Measurements from ENCODE around the gene TOM1L2.

The TOM1L2 gene

DNA sequence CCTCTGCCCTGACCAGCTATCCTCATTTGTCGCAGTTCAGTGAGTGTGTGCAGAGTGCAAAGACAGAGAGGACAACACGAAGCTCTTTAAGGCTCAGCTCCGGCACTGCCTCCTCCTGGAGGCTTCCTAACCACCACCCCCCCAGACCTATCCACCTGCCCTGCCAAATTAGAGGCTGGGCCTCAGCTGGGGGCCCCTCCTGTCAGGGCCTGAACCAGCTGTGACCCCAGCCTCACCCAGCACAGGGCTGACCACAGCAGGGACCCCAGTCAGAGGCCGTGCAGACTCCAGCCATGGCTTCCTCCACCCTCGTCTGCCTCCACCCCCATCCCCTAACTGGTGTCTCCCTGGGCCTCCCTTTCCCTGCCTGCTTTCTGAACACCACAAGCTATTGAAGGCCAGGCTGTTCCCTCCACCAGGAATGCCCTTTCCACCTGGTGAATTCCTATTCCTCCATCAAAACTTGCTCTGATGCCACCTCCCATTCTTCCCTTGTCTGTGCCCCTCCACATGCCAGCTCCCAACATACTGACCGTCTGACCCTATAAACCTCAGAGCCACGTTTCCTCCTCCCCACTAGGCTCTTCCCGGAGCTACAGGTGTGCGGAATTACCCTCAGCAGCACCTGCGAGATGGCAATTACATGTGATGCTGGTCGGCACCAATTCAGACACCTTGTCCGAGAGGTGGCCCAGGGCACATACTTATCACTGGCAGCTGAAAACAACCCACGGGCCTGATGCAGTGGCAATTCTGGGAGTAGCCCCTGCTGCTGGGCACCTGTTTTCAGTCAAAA lies 144.2 kb downstream of the TOM1L2 start:
- no peak for DNase-seq

DNA sequence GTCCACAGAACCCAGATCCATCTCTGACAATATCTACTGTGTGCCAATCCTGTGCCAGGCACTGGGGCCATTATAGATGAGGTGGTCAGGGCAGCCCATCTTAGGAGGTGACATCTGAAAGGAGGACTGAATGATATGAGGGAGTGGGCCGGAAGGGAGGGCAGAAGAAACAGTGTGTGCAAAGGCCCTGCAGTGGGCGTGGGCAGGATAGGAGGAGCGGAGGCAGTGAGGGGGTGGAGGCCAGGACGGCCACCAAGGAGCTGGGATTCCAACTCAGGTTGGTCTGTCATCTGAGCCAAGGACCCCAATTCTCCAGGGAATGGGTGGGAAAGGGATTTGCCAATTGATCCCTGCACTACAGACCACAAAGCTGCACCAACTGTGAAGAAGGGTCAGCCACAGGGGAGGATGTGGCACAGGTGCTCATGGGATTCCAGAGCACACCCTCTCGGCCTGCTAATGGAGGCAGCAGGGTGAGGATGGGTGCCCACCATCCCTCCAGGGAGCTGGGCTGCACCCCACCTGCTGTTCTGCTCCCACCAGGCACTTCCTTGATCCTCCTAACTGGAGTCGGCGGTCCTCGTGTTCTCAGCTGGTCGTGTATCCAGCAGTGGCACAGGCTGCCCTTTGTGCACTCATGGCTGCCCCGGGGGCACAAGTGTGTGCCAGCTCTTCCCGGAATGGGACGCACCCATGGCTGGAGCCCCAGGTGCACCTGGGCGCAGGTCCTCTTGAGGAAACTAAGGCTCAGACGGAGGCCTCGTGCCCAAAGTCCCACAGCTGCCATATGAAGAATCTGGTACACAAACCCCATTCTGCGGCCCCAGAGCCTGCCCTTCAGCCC lies 145.0 kb downstream of the TOM1L2 start:
- no peak for DNase-seq

DNA sequence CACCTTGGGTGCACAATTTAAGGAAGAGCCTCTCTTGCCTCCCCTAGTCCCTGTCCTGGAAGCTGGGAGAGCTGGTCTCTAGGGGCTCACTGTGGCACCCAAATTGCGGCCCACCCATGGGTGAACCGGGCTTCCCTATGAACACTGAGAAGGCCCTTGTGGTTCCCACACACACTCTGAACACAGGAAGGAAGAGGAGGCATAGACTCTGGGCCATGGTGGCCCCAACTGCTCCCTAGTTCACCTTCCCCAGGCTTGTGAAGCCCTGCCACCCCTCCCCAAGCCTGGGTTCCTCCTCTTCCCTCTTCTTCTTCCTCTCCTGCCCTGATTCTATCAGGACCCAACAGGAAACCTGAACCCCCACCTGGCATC lies 145.9 kb downstream of the TOM1L2 start:
- no peak for DNase-seq

DNA sequence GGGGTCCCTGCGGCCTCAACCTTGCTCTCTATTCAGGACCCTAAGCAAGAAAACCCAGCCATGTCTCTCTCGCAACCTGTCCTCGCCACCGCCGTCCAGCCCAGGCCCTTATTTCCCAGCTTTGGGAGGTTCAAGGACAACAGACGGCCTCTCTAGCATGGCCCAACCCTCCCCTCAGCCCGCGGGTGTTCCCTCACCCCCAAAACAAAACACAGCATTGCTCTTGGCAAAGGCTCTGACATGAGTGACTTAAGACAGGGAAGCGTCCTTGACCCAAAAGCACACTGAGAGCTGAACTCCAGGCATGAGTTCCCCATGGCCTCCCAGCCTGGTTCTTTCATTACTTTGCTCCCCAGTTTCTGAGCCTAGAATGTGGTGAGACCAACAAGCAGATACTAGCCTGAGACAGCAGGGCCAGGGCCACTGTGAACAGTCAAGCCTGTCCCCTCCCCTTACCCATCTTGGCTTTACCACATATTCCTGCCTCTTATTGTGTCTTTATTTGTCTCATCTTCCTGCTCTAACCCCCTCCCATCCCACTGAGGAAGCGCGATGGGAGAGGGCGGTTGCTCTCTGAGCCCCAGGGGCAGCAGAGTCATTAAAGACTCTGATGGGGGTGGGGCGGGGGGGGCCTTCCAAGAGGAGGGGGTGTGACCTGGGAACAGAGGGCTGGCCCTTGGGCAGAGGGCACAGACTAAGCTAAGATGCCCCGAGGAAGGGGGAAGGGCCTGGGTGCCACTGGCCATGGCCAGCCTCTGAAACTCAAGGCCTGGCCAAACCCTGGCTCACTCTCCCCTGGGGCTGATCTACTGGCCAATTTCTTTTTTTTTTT lies 147.2 kb downstream of the TOM1L2 start:
- no peak for DNase-seq

DNA sequence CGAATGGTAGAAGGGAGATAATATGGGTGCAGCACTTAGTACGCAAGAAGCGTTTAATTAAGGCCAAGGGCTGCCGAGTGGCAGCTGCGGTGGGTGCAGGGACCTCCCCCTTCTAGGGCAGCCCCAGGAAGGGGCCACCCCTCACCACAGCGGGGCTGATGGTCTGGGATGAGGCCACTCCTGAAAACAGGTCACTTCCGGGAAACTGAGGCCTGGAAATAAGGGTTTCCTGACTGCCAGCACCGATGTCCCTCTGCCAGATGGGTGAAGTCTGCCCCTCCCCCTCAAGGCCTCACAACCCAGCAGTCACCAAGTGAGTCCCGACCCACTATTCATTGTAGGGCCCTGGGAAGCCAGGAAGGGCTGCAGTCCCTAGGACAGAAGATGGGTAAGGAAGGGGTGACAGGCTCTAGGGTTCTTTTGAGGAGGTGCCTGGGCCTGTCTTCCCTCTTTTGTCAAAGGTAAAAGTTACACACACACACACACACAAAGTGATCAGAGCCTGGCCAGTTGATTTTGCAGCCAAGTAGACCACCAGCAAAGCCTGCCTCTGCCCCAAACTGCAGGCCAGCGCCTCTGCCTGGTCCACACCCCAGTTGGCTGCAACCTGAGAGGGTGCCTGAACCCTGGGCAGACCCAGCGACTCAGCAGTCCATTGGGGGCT lies 147.9 kb downstream of the TOM1L2 start:
- DNase-seq, result no peak

DNA sequence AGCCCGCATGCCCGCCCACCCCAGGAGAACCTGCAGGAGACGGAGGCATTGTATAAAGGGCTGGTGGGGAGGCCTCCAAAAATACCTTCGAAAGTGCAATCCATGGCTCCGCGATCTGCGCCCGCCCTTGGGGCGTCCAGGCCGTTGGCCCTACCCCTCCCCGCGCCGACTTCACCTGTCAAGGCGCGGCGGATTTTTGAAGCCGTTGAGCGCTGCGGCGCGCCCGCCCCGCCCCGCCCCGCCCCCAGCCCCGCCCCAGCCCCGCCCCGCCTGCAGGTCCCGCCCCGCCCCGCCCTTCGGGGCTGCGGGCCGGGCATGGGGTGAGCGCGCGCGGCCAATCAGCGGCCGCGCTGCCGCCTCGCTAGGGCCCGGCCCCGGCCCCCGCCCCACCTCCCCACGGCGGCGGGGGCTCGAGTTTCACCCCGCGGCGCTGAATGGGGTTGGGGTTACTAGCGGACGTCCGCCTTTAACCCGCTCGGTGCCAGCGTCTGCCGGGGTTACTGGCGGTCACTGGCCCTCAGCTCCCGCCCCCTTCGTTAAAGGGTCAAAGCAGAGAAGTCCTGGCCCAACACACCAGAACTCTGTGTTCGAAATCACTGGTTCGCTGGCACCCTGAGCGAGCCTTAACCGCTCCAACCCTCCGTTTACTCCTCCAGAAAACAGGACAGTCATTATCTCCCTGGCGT lies 148.6 kb downstream of the TOM1L2 start:
- DNase-seq, result peak; percentile 44

DNA sequence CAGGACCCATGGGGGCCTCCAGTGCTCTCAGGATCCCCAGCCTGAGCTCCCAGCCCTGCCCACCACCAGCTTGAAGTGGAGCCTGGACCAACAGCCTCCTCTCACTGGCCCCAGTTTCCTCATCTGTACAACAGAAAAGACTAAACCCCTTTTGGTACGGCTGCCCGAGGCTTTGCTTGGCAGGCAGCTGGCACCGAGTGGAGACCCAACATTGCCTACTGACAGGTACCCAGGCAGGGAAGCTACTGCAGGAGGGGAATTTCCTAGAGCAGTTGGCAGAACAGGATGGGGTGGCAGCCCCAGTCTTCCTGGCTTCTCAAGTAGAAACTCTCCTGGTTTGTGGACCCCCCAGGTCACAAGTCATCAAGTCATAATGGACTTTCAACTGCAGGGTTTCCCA lies 149.6 kb downstream of the TOM1L2 start:
- DNase-seq, result no peak

DNA sequence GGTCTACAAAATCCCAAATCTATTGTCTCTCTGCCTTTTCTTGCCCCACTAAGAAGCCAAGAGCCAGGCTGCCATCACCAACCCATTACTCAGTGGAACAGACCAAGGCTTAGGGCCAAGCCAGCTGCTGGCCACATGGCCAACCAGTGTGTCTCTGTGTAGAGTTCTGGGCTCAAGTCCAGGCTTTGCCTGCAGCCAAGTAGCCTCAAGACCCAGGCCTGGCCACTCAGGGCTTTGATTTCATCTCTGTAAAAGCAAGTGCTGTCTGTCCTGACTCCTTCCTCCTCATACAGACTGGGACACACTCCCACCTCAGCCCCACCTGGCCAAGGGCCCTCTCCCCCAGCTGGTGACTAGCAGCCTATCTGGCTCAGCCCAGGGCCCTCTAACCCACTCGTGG lies 150.0 kb downstream of the TOM1L2 start:
- DNase-seq, result no peak

DNA sequence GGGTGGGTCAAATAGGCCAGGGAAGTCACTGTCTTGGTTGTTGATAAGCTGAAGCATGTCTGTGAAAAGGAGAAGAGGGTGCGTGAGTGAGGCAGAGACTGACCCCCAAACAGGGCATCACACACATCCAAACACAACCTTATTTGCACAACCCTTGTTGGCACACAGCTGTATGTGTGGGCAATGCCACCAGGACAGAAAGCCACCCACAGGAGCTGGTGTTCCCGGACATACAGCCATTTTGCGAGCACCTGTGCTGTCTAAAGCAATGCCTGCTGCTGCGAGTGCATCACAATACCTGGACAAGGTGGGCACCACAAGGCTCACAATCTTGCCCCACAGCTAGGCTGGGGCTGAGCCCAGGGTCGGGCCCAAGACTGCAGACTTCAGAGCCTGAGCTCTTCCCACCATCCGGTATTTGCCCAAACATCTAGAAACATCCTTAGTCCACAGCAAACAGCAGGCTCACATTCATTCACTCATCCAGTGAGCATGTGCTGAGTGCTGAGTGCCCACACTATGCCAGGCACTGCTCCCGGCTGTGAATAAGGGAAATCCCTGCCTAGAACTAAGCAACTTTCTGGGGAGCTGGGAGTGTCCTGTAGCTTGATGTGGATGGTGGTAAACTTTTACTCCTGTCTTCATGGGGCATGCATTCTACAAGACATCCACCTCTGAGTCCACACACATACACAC lies 151.6 kb downstream of the TOM1L2 start:
- DNase-seq, result no peak

DNA sequence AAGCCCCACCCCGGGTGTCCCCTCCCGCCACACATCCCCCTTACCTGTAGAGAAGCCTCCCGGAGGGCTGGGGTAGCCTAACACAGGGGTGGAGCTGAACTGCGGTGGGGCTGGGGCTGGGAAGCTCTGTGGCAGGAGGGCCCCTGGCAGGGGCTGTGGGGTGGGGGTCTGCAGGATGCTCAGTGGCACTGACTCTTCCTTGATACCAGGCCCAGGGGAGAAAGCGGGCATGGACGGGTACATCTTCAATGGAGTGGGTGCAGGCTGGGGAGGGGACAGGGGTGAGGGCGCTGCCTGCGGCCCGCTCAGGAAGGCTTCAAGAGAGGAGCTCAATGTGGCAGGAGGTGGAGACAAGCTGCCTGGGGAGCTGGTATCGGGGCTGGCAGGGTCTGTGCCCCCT lies 152.2 kb downstream of the TOM1L2 start:
- DNase-seq, result no peak

DNA sequence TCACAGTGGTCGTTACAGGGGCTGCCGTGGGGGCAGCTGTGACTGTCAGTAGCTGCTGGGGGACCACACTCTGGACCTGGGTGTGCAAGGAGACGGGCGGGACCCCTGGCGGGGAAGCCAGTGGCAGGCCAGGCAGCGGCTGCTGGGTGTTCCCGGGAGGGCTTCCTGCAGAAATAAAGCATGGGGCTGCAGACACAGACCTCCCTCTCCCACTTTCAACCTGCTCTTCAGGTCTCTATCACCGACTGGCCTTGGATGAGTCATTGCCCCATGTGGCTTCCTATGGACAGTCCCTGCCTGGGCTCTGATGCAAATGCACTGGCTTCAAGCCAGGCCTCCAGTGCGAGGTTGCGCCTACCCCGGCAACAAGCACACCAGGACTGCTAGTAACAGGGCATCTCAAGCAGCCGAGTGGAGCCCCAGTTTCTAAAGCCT lies 152.6 kb downstream of the TOM1L2 start:
- no peak for DNase-seq

DNA sequence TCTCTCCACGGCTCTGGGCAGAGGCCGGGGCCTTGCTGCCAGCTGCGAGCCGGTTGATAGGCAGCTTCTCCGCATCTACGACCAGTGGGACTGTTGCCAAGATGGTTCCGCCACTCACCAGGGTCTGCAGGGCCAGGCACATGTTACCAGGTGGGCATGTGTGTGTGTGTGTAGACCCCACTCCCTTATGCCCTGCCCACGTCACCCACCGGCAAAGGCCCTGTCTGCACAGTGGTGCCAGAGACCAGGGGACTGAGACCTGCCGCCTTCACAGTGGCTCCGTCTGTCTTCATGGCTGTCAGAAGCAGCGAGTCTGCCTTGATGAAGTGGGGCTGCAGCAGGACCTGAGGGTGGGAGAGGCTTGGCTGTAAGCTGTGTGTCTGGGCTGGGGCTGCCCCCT lies 153.1 kb downstream of the TOM1L2 start:
- no peak for DNase-seq

DNA sequence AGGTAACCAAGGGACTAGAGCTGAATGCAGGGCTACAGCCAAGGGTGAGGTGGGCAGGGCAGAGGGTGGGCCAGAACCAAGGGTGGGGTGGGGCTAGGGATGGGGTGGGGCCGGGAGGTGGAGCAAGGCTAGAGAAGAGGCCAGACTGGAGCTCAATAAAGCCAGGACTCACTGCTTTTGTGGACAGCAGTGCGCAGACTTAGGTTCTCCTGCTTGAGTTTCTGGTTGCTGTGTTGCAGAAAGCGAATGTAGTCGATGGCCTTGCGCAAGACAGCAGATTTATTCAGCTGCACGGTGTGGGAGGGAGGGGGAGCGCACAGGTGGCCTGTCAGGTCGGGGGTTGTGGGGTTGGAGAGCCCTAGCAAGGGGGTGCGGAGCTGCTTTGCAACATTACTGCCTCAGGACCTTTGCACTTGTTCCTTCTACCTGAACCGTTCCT lies 154.1 kb downstream of the TOM1L2 start:
- DNase-seq, result no peak

DNA sequence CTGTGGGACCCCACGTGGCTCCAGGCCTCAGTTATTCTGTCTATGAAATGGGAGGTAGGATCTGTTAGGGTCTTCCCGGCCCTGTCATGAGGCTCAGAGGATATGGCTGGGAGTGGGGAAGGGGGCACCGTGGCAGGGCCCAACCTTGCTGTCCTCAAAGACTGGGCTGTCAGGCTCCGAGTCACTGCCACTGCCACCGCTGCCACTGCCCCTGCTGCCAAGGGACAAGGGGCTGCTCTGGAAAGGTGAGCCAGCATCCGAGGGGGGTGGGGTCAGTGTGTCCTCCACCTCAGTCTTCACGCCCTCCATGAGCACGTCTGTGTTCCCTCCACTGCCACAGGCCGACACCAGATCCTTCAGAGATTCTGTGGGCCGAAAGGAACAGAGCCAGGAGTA lies 154.7 kb downstream of the TOM1L2 start:
- DNase-seq, result no peak

DNA sequence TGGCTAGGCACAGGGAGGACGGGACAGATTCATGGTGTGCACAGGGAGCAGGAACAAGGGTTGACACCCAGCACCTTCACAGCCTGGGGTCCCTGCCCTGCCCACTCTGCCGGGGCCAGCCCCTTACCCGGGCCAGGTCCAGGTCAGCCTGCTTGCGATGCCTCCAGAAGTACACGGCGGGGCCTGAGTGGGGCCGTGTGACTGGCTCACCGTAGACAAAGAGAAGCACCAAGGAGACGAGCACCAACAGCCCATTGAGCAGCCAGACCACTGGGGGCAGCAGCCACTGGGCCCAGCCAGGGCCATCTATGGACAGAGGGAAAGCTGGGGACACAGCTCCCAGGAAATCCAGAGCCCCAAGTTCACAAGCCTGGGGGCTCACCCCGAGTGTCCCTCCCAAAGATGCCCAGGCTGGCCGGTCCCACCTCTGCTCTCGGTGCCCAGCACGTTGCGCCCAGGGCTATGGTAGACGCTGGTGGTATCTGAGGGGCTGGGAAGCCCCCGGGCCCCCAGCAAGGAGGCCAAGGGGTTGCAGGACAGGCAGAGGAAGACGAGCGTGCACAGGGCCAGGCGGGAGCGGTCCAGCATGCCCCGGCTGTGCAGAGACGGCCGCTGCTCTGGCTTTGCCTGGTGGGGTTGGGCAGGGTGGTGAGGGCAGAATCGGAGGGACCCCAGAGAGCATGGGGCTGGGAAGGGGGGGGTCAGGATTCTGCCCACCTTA lies 155.2 kb downstream of the TOM1L2 start:
- no peak for DNase-seq

DNA sequence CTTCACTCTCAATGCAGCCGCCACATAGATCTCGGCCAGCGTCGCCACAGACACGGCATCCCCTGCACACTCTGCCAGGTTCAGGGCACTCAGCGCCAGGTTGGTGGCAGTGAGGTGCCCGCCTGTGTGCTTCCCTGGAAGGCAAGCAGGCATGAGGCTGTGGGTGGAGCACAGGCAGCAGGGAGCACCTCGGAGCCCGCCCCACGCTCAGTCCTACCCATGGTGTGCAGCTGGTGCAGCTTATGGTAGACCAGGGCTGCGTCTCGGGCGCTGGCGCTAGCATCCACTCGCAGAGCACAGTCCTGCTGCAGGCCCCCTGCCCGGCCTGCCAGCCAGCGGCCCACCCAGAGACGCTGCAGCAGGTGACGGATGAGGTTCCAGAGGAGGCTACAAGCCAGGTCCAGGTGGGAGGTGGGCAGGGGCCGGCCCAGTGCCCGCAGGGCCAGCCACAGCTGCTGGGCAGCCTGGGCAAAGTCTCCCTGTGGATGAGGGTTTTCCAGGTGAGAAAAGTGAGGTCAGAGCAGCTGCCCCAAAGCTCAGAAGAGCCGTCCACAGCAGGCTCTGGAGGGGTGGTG lies 155.9 kb downstream of the TOM1L2 start:
- DNase-seq, result no peak

DNA sequence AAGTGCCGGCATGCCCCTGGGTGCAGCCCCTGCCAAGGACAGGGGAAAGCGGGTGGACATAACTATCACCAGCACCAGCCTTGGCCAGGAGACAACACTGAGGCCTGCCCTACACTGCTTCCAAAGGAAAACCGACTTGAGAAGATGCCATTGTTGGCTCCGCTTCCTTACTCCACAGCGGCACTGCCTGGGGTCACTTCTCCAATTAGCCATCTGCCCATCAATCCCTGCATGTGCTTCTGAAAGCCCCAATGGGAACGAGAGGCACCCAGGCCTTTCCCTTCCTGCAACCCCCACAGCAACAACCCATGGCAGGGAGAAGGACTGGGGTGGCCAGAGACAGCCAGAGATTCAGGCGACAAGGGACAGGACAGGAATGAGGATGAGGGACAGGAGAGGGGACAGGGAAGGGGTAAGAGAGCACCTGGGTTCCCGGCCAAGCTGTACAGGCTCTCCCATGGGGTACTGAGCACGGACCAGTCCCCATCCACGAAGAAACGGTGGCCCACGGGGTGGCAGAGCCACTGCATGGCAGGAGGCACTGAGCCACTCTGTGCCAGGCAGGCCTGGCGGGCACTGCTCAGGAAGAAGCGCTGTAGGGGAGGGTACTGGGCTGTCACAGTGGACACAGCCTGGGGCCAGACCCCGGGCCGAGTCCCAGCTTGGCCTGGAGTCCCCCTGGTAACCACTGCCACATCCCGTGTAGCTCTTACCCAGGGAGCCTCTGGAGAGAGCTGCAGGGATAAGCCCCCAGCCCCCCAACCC lies 156.6 kb downstream of the TOM1L2 start:
- DNase-seq, result no peak

DNA sequence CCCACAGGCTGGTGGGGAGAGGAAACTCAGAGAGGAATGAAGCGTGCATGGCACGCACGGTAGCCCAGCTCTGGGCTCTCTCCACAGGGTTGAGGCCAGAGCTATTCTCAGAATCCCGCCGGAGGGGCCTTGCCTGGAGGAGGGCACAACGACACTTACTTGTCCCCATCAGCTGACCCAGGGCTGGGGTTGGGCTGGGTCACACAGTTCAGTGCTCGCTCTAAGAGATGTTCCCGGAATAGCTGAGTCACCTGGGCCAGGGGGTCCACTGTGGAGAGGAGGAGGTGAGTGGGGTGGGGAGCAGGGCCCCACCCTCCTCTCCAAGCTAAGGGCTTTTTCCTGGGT lies 157.2 kb downstream of the TOM1L2 start:
- DNase-seq, result no peak

DNA sequence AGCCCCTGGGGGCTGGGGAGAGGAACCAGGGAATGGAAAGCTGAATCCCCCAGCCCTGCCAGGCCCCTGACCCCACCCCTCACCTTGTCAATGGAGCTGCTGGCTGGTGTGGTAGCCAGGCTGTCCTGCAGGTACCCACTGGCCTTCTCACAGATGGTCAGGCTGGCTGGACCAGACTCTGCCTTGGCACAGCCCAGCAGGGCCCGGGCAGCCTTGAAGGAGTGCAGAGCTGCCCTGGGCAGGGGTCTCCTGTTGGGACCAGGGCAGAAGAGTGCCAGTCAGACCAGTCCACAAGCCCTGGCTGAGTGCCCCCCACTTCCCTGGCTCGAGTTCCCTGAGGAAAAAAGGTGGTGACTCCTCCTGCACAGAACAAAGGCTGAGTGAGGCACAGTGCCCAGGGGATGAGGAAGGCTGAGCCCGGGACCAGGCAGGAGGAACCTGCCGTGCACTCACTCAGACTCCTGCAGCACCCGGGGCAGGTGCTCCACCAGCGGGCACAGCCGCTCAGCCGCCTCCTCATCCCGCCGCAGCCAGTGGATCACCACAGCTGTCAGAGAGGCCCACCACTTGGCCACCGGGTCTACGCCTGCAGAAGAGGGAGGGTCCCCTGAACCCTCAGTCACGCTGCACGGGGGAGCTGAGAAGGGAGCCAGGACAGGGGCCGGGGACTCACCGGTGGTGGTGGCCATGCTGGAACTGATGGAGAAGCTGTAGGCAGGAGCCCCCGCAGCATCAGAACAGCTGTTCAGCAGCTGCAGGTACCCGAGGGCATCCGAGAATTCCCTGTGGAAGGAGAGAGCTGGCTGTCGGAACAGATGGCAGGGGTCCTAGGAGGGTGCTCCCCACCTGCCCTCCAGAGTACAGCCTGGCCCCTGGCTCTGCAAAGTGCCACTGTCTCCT lies 157.8 kb downstream of the TOM1L2 start:
- DNase-seq, result no peak

All from NCI-H1092 (cell line).